H9 (cell line): Measurements from ENCODE around the gene MYOZ2. TPM values are rescaled to one million over a fixed set of nuclear protein-coding genes. Genes with fewer than 3 reads are reported as not detected.

ENCODE experiments used
- DNase-seq: peaks from one replicate; pipeline ENCODE4 v3.0.0-alpha.2; 2017
- H2AFZ ChIP-seq: one replicate; pipeline ENCODE4 v1.6.1; 2013; ENCODE audit warnings: mild to moderate bottlenecking, low read length, control low read depth, moderate library complexity
- H2AK5ac ChIP-seq: 2 replicates; pipeline ENCODE4 v1.6.1; 2013; ENCODE audit warnings: low read length, control low read depth, mixed read lengths; ENCODE audit not compliant: insufficient read length
- H2BK120ac ChIP-seq: one replicate; pipeline ENCODE4 v1.6.1; 2013; ENCODE audit warnings: low read depth, mild to moderate bottlenecking, low read length, control low read depth, inconsistent platforms; ENCODE audit not compliant: poor library complexity, severe bottlenecking
- H2BK12ac ChIP-seq: 2 replicates; pipeline ENCODE4 v1.6.1; 2013; ENCODE audit warnings: low read length, control low read depth, mixed read lengths, low read depth; ENCODE audit not compliant: insufficient read length
- H2BK15ac ChIP-seq: 2 replicates; pipeline ENCODE4 v1.6.1; 2013; ENCODE audit warnings: low read depth, low read length, control low read depth
- H2BK20ac ChIP-seq: one replicate; pipeline ENCODE4 v1.6.1; 2013; ENCODE audit warnings: low read depth, mild to moderate bottlenecking, low read length, control low read depth, inconsistent platforms; ENCODE audit not compliant: poor library complexity, severe bottlenecking
- H2BK5ac ChIP-seq: 2 replicates; pipeline ENCODE4 v1.6.1; 2013; ENCODE audit warnings: low read length, control low read depth, mixed read lengths; ENCODE audit not compliant: insufficient read length
- H3K14ac ChIP-seq: 2 replicates; pipeline ENCODE4 v1.6.1; 2013; ENCODE audit warnings: low read length, control low read depth; ENCODE audit not compliant: insufficient read depth
- H3K18ac ChIP-seq: 2 replicates; pipeline ENCODE4 v1.6.1; 2013; ENCODE audit warnings: low read depth, mild to moderate bottlenecking, mixed read lengths, low read length, control low read depth; ENCODE audit not compliant: insufficient read length
- H3K23ac ChIP-seq: 2 replicates; pipeline ENCODE4 v1.6.1; 2013; ENCODE audit warnings: low read length, control low read depth, mixed read lengths, low read depth; ENCODE audit not compliant: insufficient read length
- H3K23me2 ChIP-seq: 2 replicates; pipeline ENCODE4 v1.6.1; 2013; ENCODE audit warnings: low read depth, mild to moderate bottlenecking, mixed read lengths, low read length, control low read depth; ENCODE audit not compliant: insufficient read length, poor library complexity, severe bottlenecking
- H3K27ac ChIP-seq: 2 replicates; pipeline ENCODE4 v1.5.1; 2013; ENCODE audit warnings: low read length, control low read depth, mixed read lengths, low read depth; ENCODE audit not compliant: insufficient read length
- H3K27me3 ChIP-seq: 2 replicates; pipeline ENCODE4 v1.6.1; 2013; ENCODE audit warnings: low read length, control low read depth, inconsistent platforms; ENCODE audit not compliant: insufficient read depth
- H3K4ac ChIP-seq: 2 replicates; pipeline ENCODE4 v1.6.1; 2013; ENCODE audit warnings: low read depth, mild to moderate bottlenecking, control low read depth, inconsistent platforms, low read length, moderate library complexity
- H3K4me1 ChIP-seq: 2 replicates; pipeline ENCODE4 v1.6.1; 2013; ENCODE audit warnings: low read length, control low read depth, inconsistent platforms; ENCODE audit not compliant: insufficient read depth
- H3K4me2 ChIP-seq: 2 replicates; pipeline ENCODE4 v1.6.1; 2013; ENCODE audit warnings: low read length, control low read depth, mixed read lengths; ENCODE audit not compliant: insufficient read length, insufficient read depth
- H3K56ac ChIP-seq: 2 replicates; pipeline ENCODE4 v1.6.1; 2013; ENCODE audit warnings: low read depth, mild to moderate bottlenecking, mixed read lengths, low read length, control low read depth; ENCODE audit not compliant: insufficient read length
- H3K79me1 ChIP-seq: 2 replicates; pipeline ENCODE4 v1.6.1; 2013; ENCODE audit warnings: low read depth, mild to moderate bottlenecking, moderate library complexity, low read length, control low read depth, inconsistent platforms; ENCODE audit not compliant: insufficient read depth, poor library complexity, severe bottlenecking
- H3K79me2 ChIP-seq: 2 replicates; pipeline ENCODE4 v1.6.1; 2013; ENCODE audit warnings: low read length, control low read depth, inconsistent platforms; ENCODE audit not compliant: insufficient read depth
- H3K9ac ChIP-seq: 2 replicates; pipeline ENCODE4 v1.6.1; 2013; ENCODE audit warnings: low read length, control low read depth, mixed read lengths; ENCODE audit not compliant: insufficient read length; ENCODE audit errors: extremely low read depth
- H3K9me3 ChIP-seq: one replicate; pipeline ENCODE4 v1.6.1; 2013; ENCODE audit warnings: low read depth, low read length, inconsistent platforms; ENCODE audit not compliant: control insufficient read depth
- H3T11ph ChIP-seq: one replicate; pipeline ENCODE4 v1.6.1; 2013; ENCODE audit warnings: mild to moderate bottlenecking, low read length, control low read depth, inconsistent platforms
- H4K20me1 ChIP-seq: one replicate; pipeline ENCODE4 v1.6.1; 2013; ENCODE audit not compliant: control insufficient read depth, insufficient read length, insufficient read depth
- H4K5ac ChIP-seq: 2 replicates; pipeline ENCODE4 v1.6.1; 2013; ENCODE audit warnings: low read depth, mild to moderate bottlenecking, mixed read lengths, low read length, control low read depth; ENCODE audit not compliant: insufficient read length
- H4K8ac ChIP-seq: replicated peaks from 2 replicates; pipeline ENCODE4 v1.6.1; 2013; ENCODE audit warnings: low read length, control low read depth, mixed read lengths, low read depth; ENCODE audit not compliant: insufficient read length
- H4K91ac ChIP-seq: 2 replicates; pipeline ENCODE4 v1.6.1; 2013; ENCODE audit warnings: low read depth, mild to moderate bottlenecking, moderate library complexity, mixed read lengths, low read length, control low read depth; ENCODE audit not compliant: insufficient read length
- H3K27ac Mint-ChIP-seq, 3 experiments: 2 replicates in 2 of 3; 3 replicates in 1 of 3; pipeline ENCODE4 v1.8.0; 2020 to 2021; ENCODE audit warnings: mixed read lengths in 3 of 3, mild to moderate bottlenecking in 1 of 3, moderate library complexity in 1 of 3
- H3K27me3 Mint-ChIP-seq: 2 replicates; pipeline ENCODE4 v1.8.0; 2021; ENCODE audit warnings: low read depth, mild to moderate bottlenecking, moderate library complexity, mixed read lengths
- H3K36me3 Mint-ChIP-seq, 3 experiments: 2 replicates in 2 of 3; 3 replicates in 1 of 3; pipeline ENCODE4 v1.8.0; 2020 to 2021; ENCODE audit warnings: low read depth in 3 of 3, mixed read lengths in 3 of 3; ENCODE audit not compliant: insufficient read depth in 1 of 3
- H3K4me1 Mint-ChIP-seq, 2 experiments: 2 replicates each; pipeline ENCODE4 v1.8.0; 2020; ENCODE audit warnings: mixed read lengths in 2 of 2
- H3K4me3 Mint-ChIP-seq, 2 experiments: 2 replicates in 1 of 2; 3 replicates in 1 of 2; pipeline ENCODE4 v1.8.0; 2020 to 2021; ENCODE audit warnings: mild to moderate bottlenecking in 2 of 2, mixed read lengths in 2 of 2, moderate library complexity in 1 of 2
- H3K9me3 Mint-ChIP-seq, 2 experiments: 2 replicates in 1 of 2; 3 replicates in 1 of 2; pipeline ENCODE4 v1.8.0; 2020; ENCODE audit warnings: mild to moderate bottlenecking in 2 of 2, mixed read lengths in 2 of 2, moderate library complexity in 1 of 2
- WGBS: extraction: QIAGEN DNeasy Blood & Tissue Kit; methylation state at CpG from one replicate; pipeline ENCODE4 v1.1.7; 2013; ENCODE audit warnings: missing lambda C conversion rate, low lambda C conversion rate, mixed read lengths; ENCODE audit not compliant: insufficient read length; ENCODE audit errors: extremely low coverage; 5-methylcytosine and 5-hydroxymethylcytosine counted together
- total RNA-seq: library from RNA; stranded (reverse); gene quantifications from 2 replicates; pipeline ENCODE4 v1.2.1, GENCODE V29; 2021
- TF ChIP-seq, protein P1 (sequence below): fragments of 200-600 bp; sonication (generic); conservative IDR thresholded peaks from 3 replicates; pipeline ENCODE4 v1.8.0; 2021; ENCODE audit warnings: antibody characterized with exemption, mild to moderate bottlenecking

The MYOZ2 gene
- total RNA-seq, 1 experiment from 2014 or later, result not detected

DNA sequence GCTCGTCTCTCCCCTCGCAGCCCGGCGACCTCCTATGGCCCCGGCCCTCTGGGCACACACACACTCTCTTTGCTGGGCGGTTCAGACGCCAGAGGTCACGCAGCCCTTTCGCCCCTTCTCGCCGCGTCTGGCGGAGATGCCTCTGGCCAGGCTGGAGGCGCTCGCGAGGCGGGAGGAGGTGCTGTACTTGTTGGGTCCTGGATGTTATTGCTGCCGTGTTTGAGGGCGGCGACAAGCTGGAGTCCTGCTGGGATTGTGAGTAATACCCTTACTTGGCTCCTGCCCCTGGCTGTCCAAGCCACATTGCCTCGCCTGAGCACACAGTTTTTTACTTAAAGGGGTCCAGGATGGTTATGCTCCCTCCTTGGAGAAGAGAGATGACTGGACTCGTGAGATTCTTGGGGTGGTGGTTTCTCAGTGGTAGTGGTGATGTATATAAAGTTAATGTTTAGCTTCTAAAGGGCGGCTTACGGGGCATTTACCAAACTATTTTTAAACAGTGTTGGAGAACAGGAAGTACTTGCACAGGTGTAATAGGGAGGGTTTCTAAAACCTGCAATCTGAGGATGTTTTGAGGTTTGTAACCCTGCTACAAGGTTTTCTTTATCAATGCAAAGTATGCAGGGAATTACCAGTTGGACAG, 77.5 kb downstream of the MYOZ2 start:
- no peak overlapping the region for H3K56ac ChIP-seq
- Mint-ChIP-seq H3K4me3 (peak overlapping the region; percentile 82 to 93), H3K27ac (peak overlapping the region; percentile 98 to 99 (median 98)), H3K27me3 (peaks cover 4% of the 10 kb centered on the region), H3K36me3 (peaks cover 3 to 10% (median 8%) of the 10 kb centered on the region in 3 experiments; a peak in 6 of 7 replicates), H3K4me1 (peaks cover 27 to 30% of the 10 kb centered on the region in 2 experiments), H3K9me3 (peaks cover 0 to 3% of the 10 kb centered on the region in 2 experiments; a peak in 1 of 5 replicates)
- H3K4me1 ChIP-seq, result 0 out of 2 replicates have a peak, but pooled peaks cover 2% of the 10 kb centered on the region
- H4K20me1 ChIP-seq, result no peaks in the 10 kb centered on the region
- H3K79me2 ChIP-seq, result peaks cover 3% of the 10 kb centered on the region; the same call in 1 of the 2 replicates
- peak overlapping the region; percentile 70 for H3K14ac ChIP-seq
- no peak overlapping the region for H3K4ac ChIP-seq
- H3K9ac ChIP-seq, result peak overlapping the region; percentile 56
- H2BK12ac ChIP-seq, result no peak overlapping the region
- H2BK5ac ChIP-seq, result no peak overlapping the region
- H3T11ph ChIP-seq, result no peak overlapping the region
- no peak overlapping the region for H2BK20ac ChIP-seq
- H4K8ac ChIP-seq, result no peak overlapping the region
- H2AK5ac ChIP-seq, result no peak overlapping the region
- H3K23ac ChIP-seq, result no peak overlapping the region
- peak; percentile 92 for DNase-seq
- TF ChIP-seq, protein P1, sequence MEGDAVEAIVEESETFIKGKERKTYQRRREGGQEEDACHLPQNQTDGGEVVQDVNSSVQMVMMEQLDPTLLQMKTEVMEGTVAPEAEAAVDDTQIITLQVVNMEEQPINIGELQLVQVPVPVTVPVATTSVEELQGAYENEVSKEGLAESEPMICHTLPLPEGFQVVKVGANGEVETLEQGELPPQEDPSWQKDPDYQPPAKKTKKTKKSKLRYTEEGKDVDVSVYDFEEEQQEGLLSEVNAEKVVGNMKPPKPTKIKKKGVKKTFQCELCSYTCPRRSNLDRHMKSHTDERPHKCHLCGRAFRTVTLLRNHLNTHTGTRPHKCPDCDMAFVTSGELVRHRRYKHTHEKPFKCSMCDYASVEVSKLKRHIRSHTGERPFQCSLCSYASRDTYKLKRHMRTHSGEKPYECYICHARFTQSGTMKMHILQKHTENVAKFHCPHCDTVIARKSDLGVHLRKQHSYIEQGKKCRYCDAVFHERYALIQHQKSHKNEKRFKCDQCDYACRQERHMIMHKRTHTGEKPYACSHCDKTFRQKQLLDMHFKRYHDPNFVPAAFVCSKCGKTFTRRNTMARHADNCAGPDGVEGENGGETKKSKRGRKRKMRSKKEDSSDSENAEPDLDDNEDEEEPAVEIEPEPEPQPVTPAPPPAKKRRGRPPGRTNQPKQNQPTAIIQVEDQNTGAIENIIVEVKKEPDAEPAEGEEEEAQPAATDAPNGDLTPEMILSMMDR, result peak; percentile 44; the same call in 2 of the 3 replicates
- H3K9me3 ChIP-seq, result no peaks in the 10 kb centered on the region
- no peak overlapping the region for H4K91ac ChIP-seq
- H4K5ac ChIP-seq, result no peak overlapping the region
- no peaks in the 10 kb centered on the region for H3K79me1 ChIP-seq
- H3K23me2 ChIP-seq, result peaks cover 7% of the 10 kb centered on the region
- H3K27ac ChIP-seq, result peak overlapping the region; percentile 24
- H3K27me3 ChIP-seq, result no peaks in the 10 kb centered on the region
- peak overlapping the region; percentile 60 for H3K4me2 ChIP-seq
- H2AFZ ChIP-seq, result no peak overlapping the region
- peak overlapping the region; percentile 41 for H3K18ac ChIP-seq
- no peak overlapping the region for H2BK15ac ChIP-seq
- no CpG with 5 or more reads among the region's 24 CpGs for WGBS
- H2BK120ac ChIP-seq, result no peak overlapping the region
